GM21367 (cell line): ENCODE results near the gene SCYL1.

Experiments used
- ATAC-seq: cut with Tn5 transposase; IDR thresholded peaks from one replicate; pipeline ENCODE4 v1.9.1; 2021; ENCODE audit not compliant: unreplicated experiment

SCYL1 gene

DNA sequence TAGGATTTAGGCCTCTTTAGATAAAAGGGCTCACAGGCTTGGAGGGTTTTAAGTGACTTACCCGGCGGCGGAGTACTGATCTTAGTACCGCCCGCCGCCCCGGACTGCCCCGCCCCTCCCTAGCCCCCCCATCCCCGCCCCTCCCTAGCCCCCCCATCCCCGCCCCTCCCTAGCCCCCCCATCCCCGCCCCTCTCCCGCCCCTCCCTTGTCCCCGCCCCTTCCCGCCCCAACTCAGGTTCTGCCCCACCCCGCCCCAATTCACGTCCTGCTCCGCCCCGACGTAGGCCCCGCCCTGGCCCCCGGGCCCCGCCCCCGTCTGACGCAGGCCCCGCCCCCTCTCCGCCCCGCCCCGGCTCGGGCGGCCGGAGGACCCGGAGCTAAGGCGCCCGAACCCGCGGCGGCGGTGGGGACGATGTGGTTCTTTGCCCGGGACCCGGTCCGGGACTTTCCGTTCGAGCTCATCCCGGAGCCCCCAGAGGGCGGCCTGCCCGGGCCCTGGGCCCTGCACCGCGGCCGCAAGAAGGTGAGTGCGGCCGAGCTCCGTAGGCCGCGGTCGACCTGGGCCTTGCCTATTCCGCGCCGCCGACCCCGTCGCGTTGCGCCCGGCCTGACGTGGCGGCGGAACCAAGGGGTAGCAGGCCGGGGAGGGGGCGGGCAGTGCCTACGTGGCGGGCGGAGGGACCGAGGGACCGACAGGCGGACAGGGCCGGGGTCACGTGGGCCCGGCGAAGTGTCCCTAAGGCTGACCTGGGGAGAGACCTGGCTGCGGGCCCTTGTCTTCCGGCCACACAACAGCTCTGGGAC, at the start of gene SCYL1:
TSS of gene SCYL1 (plus strand) at position 343 of the 805 bp plus-strand sequence. CDS start at position 414, 71 bp downstream.
- ATAC-seq: peak; percentile 52

DNA sequence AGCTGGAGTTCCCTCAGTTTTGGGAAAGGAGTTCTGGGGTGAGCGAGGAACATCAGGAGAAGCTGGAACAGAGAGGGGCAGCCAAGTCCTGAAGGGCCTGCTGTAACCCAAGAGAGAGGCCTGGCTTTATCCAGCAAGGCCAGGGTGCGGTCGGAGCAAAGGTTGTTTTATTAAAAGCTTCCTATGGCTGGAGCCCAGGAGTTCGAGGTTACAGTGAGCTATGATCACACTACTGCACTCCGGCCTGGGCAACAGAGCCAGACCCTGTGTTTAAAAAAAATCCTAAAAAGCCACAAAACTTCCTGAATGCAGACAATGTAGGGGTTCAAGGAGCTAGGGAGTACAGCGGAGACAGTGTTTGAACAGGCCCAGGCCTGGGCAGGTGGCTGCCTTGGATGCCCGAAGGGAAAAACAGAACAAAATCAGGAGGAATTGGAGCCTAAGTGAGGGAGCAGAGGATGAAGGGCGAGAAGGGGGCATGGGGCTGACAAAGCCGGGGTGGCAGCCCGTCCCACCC, 48.2 kb upstream of the SCYL1 start:
- peak; percentile 26 for ATAC-seq

DNA sequence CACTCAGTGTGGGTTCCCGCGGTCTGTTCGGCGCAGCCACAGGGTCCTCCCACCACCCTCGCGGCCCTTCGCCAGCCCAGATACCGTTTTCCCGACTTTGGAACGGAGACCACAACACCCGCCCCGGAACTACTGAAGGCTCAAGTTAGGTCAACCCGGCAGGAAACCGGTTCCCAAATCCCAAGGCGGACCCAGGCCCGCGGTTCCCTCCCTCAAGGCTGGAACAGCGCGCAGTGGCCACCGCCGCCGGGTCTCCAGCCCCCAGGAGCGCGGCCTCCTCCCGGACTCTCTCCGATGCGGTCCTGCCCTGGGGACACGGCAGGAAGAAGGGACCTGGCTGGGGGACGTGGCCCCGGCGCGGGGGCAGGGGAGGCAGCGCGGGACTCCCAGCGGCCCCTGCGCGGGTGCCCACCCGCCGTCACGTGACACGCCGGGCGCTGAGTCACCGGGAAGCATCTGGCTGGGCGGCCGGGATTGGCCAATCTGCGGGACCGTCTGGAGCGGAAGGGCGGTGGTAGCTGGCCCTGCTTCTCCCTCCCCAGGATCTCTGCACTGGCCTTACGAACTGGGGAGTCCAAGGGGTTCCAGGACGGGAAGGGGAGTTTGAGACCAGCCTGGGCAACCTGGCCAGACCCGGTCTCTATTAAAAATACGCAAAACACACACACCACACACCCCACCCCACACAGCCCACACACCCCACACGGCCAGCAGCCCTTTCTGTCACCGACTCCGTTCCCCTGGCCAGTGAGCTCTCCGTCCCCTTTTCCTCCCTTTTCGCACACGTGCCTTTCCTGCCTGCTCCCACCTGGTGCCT, 47.5 kb upstream of the SCYL1 start:
- ATAC-seq: peak; percentile 67

DNA sequence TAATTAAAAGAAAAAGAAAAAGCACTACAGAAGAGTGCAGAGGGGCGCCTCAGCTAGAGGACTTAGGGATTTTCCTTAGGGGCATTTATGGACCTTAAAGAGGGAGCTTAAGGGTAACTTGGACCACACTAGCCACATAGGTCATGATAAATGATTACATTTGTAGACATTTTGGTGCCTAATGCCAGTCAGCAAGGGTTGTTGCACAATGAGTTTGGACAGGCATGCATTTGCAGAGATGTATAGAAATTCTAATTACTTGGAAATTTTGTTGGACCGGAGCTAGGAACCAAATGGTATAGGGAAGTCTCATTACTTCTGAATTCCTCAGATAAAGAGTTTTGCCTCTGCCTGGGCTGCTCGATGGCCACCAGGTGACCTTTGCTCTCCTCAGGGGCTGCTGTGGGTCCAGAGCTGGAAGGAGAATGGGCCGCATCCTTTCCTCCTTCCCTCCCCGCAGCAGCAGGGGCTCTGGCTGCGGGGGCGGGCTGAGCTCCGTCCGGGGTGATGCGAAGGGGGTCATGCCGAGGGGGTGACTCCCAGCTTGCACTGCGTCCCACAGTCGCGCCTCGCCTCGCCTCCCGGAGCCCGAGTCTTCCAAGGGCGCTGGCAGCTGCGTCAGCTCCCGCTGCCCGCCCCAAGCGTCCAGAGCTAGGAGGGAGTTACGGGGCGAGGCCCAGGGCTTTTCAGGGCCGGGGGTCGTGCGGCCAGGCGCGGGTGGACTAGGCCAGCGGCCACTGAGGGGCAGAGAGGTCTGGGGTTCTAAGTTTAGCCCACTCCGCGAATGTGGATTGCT, 46.3 kb upstream of the SCYL1 start:
- no peak for ATAC-seq

DNA sequence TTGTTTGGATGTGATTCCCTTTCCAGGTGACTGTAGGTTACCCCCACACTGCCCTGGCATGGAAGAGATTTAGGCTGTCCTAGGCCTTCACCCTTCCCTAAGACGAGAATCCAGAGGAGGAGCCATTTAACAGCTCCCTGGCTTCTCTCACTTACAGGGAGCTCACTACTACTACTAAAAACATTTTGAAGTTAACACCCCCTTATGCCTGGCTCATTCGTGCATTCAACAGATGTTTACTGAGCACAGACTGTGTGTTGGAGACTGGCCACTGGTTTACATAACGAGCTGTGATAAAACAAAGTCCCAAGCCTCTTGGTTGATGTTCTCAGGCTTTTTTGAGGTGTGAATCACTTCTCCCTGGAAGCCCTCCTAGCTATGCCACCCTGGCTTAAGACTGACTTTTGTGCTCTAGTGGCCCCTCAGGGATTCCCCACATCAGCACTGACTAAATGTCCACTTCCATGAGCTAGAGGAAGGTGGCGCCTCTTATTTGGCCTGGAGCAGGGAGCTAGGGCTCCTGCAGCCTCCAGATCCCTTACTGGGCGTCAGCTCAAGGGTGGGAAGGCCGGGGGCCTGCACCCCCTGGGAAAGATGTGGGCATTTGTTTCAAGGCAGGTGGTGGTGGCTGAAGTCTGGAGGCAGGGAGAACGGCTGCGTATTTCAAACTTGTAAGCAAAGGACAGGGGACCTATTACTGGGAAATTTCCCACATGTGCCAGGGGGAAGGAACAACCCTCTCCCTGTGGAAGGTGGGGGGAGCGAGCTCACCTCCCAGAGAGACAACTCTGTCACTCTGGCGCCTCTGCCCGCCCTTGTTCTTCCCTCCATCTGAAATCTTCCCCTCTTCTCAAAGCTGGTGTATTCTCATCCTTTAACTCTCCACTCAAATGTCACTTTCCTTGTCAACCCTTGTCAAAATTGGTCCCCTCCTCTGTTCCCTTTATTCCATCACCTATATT, 45.4 kb upstream of the SCYL1 start:
- ATAC-seq: no peak

DNA sequence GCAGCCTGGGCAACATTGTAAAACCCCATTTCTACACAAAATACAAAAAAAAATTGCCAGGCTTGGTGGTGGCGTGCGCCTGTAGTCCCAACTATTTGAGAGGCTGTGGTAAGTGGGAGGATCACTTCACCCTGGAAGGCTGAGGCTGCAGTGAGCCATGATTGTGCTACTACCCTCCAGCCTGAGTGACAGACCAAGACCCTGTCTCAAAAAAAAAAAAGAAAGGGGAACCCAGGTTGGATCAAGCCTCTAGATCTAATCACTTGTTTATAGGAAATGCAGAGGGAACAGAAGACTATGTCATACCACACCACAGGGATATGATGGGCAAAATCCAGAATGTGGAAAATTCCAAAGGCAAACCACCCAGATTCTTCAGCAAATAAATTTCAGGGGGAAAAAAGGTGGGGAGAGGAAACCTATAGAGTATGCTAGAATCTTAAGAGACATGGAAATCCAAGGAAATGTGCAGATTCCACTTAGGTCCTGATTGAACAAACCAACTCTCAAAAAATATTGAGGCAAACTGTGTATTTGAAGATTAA, 42.5 kb upstream of the SCYL1 start:
- ATAC-seq: no peak

DNA sequence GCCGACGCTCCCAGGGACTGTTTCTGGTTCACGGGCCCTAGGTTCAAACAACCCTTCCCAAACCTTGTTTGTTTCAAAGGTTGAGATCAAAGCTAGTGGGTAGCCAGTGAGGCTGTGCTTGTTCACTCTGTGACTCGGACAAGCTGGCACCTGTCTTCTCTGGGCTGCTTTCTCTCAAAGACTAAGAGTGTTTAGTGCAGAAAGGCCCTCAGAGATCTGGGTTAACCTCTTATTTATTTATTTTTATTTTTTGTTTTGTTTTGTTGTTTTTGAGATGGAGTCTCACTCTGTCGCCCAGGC, 39.0 kb upstream of the SCYL1 start:
- no peak for ATAC-seq

DNA sequence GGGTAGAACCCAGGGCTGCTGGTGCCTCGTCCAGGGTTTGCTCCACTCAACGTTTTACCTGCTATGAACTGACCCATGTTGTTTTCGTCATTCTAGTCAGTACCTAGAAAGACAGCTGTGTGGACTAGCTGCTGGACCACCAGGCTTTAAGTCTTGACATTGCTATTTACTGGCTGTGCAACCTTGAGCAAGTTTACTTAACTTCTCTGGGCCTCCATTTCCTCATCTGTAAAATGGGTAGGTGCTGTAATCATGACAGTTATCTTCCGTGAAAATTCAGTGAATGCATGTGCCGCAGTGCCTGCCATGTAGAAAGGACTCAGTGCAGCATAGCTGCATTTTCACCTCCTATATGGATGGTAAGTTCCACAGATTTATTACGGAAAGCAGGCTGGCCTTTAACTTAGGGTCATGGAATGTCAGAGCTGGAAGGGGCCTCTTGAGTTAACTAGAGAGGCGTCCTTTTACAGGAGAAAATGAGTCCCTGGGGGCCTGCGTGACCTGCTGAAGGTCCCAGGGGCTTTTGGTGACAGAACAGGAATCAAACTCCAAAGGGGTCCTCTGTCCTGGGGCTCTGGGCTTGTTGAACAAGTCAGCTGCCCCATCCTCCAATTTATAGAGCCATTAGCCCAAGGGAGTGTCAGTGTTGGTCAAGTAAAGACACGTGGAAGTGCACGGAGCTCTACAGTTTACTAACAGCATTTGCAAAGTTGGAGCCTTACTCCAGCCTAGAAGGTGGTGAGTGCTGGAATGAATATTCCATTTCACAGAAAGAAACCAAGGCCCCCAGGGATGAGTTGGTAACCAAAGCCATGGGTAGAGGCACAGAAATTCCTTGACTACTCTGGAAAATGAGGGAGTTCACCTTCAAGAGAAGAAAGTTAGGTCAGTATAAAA, 38.1 kb upstream of the SCYL1 start:
- ATAC-seq: no peak

DNA sequence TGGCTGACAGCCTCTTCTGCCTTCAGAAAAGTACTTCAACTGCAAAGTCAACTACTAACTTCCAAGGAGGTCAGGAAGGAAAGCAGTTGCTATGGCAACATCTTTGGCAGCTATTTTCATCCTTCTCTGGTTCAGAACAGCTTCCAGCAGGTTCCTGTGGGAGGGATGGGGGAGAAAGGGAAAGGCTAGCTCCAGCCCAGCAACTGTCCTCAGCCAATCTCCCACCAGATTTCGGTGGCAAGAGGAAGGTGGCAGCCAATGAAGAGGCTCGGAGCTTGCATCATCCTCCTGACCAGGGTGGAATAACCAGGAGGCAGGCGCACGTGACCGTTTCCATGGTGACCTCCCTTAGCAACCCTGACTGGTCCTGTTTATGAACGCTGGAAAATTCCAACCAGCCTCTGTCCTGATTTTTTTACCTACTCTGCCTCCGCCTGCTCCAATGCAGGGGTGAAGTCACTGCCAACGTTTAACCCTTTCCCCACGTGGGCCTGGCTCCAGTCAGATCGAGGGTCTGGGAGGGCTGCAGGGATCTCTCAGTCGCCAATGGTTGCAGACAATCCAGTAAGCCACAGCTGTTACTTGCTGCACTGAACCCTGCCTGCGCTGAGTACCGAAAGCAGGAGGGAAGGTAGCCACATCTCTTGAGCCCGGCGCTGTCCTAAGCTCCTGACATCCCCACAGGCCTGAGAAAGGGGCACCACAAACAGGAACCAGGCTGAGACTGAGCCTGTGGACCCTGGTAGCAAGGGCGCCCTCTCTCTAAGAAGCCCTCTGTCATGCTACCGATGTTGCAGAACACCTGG, 37.2 kb upstream of the SCYL1 start:
- peak; percentile 43 for ATAC-seq

DNA sequence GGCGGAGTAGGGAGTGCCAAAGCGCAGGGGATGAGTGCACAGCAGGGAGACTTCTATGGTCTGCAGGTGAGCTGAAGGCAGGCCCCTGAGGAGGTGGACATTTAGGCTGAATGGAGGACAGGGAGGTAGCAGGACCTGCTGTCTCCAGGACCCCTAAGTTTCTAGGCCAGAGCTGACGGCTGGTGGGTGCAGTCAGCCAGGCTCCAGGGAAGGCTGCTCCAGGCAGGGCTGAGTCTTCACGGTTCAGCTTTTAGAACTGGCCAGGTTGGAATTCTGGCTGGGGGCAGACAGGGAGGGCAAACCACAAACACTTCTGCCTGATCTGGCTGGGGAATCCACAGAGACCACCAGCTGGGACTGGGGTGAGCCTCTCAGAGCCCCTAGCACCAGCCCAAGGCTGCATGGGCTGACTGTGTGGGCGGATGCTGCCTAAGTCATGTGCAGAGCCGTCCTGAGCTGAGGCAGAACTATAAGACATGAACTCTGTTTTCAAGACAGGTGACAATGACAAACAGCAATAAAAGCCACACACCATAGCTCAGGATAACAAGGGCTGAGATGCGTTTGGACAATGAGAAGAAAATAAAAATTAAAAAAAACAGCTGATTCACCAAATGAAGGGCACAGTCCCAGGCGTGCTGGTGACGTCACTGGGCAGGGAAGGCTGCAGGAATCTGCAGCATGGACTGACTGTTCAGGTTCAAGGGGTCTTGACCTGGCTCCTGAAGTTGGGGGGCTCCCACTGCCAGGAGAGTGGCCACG, 36.4 kb upstream of the SCYL1 start:
- ATAC-seq: no peak

DNA sequence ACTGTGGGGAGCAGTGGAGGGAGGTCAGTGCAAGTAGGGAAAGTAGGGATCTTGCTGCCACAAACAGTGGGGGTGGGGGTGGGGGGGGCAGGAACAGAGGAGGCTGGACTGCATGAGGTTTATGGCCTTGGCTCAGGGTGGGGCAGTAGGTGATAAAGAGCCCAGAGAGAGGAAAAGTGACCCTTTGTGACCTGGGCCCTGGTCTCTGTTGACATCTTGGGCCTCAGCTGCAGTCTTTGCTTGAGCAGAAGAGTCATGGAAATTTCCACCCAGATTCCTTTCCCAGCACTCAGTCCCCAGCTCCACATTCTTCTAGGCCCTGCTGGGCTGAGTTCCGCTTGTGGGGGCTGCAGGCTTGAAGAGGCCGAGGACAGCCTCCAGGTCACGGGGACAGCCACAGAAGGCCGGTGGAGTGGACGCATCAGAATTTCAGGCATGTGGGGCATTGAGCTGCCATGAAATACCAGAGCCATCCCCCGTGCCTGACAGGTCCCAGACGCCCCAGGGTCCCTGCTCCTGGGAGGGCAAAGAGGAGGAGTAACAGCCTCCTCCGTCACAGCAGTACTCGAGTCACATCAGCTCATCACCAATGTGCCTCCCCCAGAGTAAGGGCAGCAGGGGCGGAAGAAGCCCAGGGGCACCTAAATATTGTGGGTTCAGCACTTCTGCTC, 35.7 kb upstream of the SCYL1 start:
- ATAC-seq: no peak

DNA sequence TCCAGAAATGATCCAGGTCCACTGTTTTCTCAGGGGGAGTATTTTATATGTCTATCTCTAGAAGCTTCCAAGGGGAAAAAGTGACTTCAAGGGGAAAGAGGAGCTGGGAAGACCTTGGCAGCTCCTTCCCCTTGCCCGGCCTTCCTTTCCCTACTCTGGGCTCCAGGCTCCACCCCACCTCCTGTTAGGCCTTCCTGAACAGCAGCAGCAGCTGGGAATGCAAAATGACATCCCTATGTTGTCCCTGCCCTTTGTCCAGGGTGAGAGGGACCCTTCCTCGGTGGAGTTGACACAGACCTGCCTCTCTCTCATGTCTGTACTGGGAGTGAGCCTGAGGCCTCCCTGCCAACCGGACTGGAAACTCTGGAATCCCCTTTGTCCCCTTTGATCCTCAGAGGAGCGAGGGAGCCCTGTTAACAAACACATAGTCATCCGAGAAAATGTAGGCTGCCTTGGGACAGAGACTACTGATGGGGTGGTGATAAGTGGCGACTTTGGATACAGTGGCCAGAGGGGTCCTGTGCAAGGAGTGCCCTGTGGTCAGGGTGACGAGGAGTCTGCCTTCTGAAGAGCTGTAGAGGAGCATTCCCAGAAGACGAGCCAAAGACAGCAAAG, 35.1 kb upstream of the SCYL1 start:
- no peak for ATAC-seq

DNA sequence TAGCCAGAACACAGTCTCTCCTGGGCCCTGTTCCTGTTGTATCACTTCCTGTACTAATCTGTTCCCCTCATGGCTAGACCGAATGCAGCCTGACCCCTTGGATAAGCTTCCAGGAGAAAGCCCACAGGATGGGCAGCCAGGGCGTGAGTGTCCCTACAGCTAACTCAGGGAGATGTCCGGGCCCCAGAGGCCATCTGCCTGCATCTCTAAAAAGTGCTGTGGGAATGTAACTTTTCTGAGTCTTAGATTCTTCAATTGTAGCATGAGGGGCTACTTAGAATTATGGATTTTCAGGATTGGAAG, 33.8 kb upstream of the SCYL1 start:
- no peak for ATAC-seq

DNA sequence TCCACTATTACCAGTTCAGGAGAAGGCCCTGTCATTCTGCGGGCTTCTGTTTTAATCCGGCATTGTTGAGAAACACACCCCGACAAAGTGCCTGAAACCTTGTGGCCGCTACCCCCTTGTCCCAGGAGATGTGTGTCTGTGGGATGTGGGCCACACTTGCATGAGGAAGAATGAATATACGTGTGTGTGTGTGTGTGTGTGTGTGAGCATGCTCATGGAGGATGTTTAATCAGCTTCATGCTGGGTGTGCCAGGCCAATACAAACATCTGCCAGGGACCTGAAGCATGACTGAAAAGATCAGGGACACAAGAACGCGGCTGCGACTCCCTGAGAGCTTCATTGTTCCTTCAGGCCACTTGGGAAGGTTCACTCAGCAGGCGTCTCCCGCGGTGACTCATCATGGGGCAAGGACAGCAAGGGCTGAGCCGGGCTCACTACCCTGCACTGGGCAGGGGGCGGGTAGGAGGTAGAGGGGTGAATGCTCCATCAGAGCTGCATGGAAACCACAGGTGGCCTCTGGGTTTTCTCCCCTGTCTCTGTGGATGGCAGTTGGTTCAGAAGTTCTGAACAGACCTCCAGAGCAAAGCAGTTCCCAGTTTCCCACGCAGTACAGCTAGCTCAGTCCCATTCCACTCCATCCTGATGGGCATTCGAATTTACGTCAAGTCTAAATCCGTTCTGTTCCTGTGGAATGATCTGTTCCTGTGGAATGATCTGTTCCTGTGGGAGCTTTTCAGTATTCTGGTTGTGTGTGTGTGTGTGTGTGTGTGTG, 33.1 kb upstream of the SCYL1 start:
- no peak for ATAC-seq

DNA sequence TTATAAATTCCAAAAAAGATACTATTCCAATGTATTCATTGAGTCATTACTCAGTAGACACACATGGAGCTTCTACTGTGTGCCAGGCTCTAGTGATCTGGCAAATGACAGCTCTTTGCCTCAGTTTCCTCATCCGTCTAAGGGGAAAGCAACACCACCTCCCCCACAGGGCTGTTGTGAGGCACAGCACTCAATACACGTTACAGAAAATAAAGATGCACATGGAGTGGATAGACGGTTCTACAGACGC, 32.6 kb upstream of the SCYL1 start:
- no peak for ATAC-seq
